Stimulated activated CD4-positive, alpha-beta T cell treated with anti-CD3 and anti-CD28 coated beads, Interleukin-15, amount 100 ng/mL, for 1 hour (primary cell): ENCODE measurements around the gene CILP.

Source experiments
- DNase-seq, 2 donors: peaks; one replicate each; pipeline ENCODE4 v3.0.0-alpha.2; 2020; ENCODE audit warnings: low read depth in 1 of 2, low spot score in 1 of 2

Gene CILP

DNA sequence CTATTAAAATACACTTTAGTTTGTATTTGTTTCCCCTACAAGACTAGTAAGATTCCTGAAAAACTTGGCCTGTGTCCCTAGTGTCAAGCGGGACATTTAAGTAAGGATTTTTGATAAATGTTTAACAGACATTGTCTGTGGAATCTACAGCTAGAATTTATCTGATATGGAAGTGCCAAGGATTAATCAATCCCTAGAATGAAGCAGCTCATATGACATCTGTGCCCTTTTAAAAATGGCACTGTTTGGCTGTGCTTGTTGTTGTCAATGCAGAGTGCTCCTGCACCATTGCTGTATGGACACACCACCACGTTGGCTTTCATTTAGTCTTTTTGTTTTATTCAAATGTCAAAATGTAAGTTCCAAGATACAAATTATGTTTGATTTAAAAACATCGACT, 63.4 kb downstream of the CILP start:
- no peak for DNase-seq

DNA sequence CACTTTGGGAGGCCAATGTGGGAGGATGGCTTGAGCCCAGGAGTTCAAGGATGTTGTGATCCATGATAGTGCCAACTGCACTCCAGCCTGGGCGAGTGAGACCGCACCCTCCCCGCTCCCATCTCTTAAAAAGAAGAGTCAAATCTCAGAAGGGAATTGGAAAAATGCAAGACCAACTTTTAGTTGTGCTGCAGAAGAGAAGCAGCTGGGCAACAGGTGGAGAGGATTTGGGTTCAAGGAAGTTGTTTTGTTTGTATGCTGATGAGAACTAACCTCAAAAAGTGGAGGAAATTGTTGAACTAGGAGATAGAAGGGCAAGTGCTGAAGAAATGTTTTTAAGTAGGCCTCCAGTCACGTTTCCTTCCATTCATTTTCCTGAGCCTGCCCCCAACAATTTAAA, 64.8 kb downstream of the CILP start:
- DNase-seq, result no peak
